KMS-11 (cell line): ENCODE results near the gene MRPL9.
"Not testable (repeated sequence)": the region's sequence is repeated elsewhere in the genome, so short reads cannot be mapped to it uniquely, and the experiment has no call there.

Source experiments
- H2AFZ ChIP-seq: fragments of 200-600 bp; sonication (generic); 2 replicates; pipeline ENCODE4 v1.6.1; 2016; ENCODE audit warnings: antibody characterized with exemption, mixed run types, low read depth
- H3K27ac ChIP-seq: fragments of 200-600 bp; sonication (generic); 2 replicates; pipeline ENCODE4 v1.6.1; 2016; ENCODE audit warnings: mild to moderate bottlenecking, mixed run types
- H3K27me3 ChIP-seq: fragments of 200-600 bp; sonication (generic); 2 replicates; pipeline ENCODE4 v1.6.1; 2017; ENCODE audit warnings: mild to moderate bottlenecking, low read depth, mixed run types, moderate library complexity; ENCODE audit not compliant: insufficient read depth
- H3K36me3 ChIP-seq: fragments of 200-600 bp; sonication (generic); 2 replicates; pipeline ENCODE4 v1.6.1; 2017; ENCODE audit warnings: mild to moderate bottlenecking, mixed run types; ENCODE audit not compliant: insufficient read depth
- H3K4me1 ChIP-seq: fragments of 200-600 bp; sonication (generic); 2 replicates; pipeline ENCODE4 v1.6.1; 2016; ENCODE audit warnings: mild to moderate bottlenecking, low read depth, mixed run types; ENCODE audit not compliant: poor library complexity, severe bottlenecking
- H3K4me2 ChIP-seq: fragments of 200-600 bp; sonication (generic); 2 replicates; pipeline ENCODE4 v1.7.0; 2016; ENCODE audit warnings: mild to moderate bottlenecking, mixed run types
- H3K4me3 ChIP-seq: fragments of 200-600 bp; sonication (generic); IDR thresholded peaks from 2 replicates; pipeline ENCODE4 v1.6.1; 2017; ENCODE audit warnings: low read depth, low read length, mixed read lengths; ENCODE audit not compliant: insufficient read depth
- H3K79me2 ChIP-seq: fragments of 200-600 bp; sonication (generic); 2 replicates; pipeline ENCODE4 v1.6.1; 2016; ENCODE audit warnings: low read depth, mixed run types; ENCODE audit not compliant: insufficient read depth
- H3K9ac ChIP-seq: fragments of 200-600 bp; sonication (generic); 2 replicates; pipeline ENCODE4 v1.6.1; 2016; ENCODE audit warnings: mild to moderate bottlenecking, mixed run types
- H4K20me1 ChIP-seq: fragments of 200-600 bp; sonication (generic); 2 replicates; pipeline ENCODE4 v1.6.1; 2016; ENCODE audit warnings: mild to moderate bottlenecking, mixed run types; ENCODE audit not compliant: insufficient read depth
- TF ChIP-seq, protein P1 (sequence below): fragments of 200-600 bp; sonication (generic); conservative IDR thresholded peaks from 2 replicates; pipeline ENCODE4 v1.6.1; 2017; ENCODE audit warnings: low read depth, mild to moderate bottlenecking, antibody characterized with exemption, low read length, moderate library complexity, mixed read lengths

The MRPL9 gene

DNA sequence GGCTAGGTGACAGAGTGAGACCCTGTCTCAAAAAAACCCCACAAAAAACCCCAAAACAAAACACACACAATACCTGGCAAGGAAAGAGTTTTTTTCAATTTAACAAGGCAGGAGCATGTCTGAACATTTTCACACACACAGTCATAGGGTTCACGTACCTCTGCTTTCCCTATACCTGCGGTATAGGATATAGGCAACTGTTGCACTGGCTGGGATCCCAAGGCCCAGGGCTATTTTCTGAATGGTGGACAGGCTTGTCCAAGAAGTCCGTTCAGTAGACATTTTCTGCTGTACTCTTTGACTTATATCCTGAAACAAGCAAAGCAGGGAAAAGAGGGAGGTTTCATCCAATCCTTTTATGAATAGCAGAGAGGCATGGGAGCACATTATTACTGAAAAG, 19.4 kb upstream of the MRPL9 start:
- Histone ChIP-seq H3K79me2 (no peaks in the 10 kb centered on the region), H4K20me1 (no peaks in the 10 kb centered on the region), H2AFZ (no peak overlapping the region), H3K4me2 (no peak overlapping the region), H3K36me3 (no peaks in the 10 kb centered on the region), H3K27me3 (no peaks in the 10 kb centered on the region), H3K27ac (no peak overlapping the region), H3K4me1 (peaks cover 10% of the 10 kb centered on the region), H3K4me3 (no peak overlapping the region), H3K9ac (no peak overlapping the region)
- TF ChIP-seq, protein P1, sequence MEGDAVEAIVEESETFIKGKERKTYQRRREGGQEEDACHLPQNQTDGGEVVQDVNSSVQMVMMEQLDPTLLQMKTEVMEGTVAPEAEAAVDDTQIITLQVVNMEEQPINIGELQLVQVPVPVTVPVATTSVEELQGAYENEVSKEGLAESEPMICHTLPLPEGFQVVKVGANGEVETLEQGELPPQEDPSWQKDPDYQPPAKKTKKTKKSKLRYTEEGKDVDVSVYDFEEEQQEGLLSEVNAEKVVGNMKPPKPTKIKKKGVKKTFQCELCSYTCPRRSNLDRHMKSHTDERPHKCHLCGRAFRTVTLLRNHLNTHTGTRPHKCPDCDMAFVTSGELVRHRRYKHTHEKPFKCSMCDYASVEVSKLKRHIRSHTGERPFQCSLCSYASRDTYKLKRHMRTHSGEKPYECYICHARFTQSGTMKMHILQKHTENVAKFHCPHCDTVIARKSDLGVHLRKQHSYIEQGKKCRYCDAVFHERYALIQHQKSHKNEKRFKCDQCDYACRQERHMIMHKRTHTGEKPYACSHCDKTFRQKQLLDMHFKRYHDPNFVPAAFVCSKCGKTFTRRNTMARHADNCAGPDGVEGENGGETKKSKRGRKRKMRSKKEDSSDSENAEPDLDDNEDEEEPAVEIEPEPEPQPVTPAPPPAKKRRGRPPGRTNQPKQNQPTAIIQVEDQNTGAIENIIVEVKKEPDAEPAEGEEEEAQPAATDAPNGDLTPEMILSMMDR: no peak

DNA sequence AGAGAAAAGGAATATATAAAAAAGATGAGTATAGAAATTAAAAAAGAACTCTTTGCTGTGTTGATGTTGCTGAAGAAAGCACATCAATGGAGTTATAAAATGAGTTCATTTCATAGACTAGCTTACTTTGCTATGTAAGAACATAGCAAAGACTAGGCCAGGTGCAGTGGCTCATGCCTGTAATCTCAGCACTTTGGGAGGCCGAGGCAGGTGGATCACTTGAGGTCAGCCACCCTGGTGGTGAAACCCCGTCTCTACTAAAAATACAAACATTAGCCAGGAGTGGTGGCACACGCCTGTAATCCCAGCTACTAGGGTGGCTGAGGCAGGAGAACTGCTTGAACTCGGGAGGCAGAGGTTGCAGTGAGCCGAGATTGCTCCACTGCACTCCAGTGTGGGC, 18.7 kb upstream of the MRPL9 start:
- not testable (repeated sequence) for H2AFZ ChIP-seq, H3K79me2 ChIP-seq, H3K4me3 ChIP-seq, H3K27ac ChIP-seq, H3K27me3 ChIP-seq, H3K4me2 ChIP-seq, H4K20me1 ChIP-seq, H3K9ac ChIP-seq, H3K36me3 ChIP-seq
- peaks cover 10% of the 10 kb centered on the region for H3K4me1 ChIP-seq

DNA sequence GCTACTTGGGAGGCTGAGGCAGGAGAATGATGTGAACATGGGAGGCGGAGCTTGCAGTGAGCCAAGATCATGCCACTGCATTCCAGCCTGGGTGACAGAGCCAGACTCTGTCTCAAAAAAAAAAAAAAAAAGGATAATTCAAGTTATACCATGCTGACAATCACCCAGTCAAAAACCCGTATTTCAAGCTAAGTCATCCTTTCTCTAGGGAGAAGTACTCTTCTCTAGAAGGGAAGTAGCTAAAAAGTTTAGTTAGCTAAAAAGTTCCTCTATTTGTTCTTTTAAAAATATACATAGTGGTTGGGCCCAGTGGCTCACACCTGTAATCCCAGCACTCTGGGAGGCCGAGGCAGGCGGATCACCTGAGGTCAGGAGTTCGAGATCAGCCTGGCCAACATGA, 17.4 kb upstream of the MRPL9 start:
- not testable (repeated sequence) for H2AFZ ChIP-seq, H3K4me3 ChIP-seq, H3K9ac ChIP-seq, H4K20me1 ChIP-seq, H3K79me2 ChIP-seq, H3K36me3 ChIP-seq, H3K27ac ChIP-seq, H3K4me2 ChIP-seq, H3K27me3 ChIP-seq
- H3K4me1 ChIP-seq: peaks cover 10% of the 10 kb centered on the region

GRCh38 chr1:151779852-151780251, 16.6 kb upstream of the MRPL9 start:
- peaks cover 10% of the 10 kb centered on the region for H3K4me1 ChIP-seq
- H3K4me2 ChIP-seq: no peak overlapping the region
- no peaks in the 10 kb centered on the region for H3K79me2 ChIP-seq
- H3K36me3 ChIP-seq: no peaks in the 10 kb centered on the region
- no peak overlapping the region for H3K4me3 ChIP-seq
- H3K9ac ChIP-seq: no peak overlapping the region
- H3K27ac ChIP-seq: no peak overlapping the region
- TF ChIP-seq, protein P1: no peak
- H3K27me3 ChIP-seq: no peaks in the 10 kb centered on the region
- no peak overlapping the region for H2AFZ ChIP-seq
- H4K20me1 ChIP-seq: no peaks in the 10 kb centered on the region

GRCh38 chr1:151777317-151777716, 14.0 kb upstream of the MRPL9 start:
- TF ChIP-seq, protein P1: no peak
- H3K4me2 ChIP-seq: no peak overlapping the region

More at GRCh38 chr1:151777317-151777716, 14.0 kb upstream of the MRPL9 start:
- no peaks in the 10 kb centered on the region for H3K36me3 ChIP-seq
- peaks cover 9% of the 10 kb centered on the region for H3K4me1 ChIP-seq
- no peaks in the 10 kb centered on the region for H4K20me1 ChIP-seq
- no peak overlapping the region for H3K4me3 ChIP-seq
- H3K9ac ChIP-seq: no peak overlapping the region
- no peak overlapping the region for H2AFZ ChIP-seq
- H3K79me2 ChIP-seq: no peaks in the 10 kb centered on the region
- no peaks in the 10 kb centered on the region for H3K27me3 ChIP-seq
- no peak overlapping the region for H3K27ac ChIP-seq
